Measurements from ENCODE around the gene KANSL1. TPM values are rescaled to one million over a fixed set of nuclear protein-coding genes. Genes with fewer than 3 reads are reported as not detected.

Gene KANSL1
- total RNA-seq, 1 donor from 2014 or later = 91.5 TPM

DNA sequence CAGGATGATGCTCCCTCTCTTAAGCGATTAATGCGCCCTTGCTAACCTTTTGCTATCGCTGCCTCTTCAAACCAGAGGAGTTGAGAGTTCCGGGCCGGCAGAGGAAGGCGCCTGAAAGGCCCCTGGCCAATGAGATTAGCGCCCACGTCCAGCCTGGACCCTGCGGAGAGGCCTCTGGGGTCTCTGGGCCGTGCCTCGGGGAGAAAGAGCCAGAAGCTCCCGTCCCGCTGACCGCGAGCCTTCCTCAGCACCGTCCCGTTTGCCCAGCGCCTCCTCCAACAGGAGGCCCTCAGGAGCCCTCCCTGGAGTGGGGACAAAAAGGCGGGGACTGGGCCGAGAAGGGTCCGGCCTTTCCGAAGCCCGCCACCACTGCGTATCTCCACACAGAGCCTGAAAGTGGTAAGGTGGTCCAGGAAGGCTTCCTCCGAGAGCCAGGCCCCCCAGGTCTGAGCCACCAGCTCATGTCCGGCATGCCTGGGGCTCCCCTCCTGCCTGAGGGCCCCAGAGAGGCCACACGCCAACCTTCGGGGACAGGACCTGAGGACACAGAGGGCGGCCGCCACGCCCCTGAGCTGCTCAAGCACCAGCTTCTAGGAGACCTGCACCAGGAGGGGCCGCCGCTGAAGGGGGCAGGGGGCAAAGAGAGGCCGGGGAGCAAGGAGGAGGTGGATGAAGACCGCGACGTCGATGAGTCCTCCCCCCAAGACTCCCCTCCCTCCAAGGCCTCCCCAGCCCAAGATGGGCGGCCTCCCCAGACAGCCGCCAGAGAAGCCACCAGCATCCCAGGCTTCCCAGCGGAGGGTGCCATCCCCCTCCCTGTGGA lies 210.2 kb downstream of the KANSL1 start:
- no peak overlapping the region for H3K4me3 Mint-ChIP-seq (ENCODE audit: low read depth)
- peaks cover 7% of the 10 kb centered on the region for H3K27me3 Mint-ChIP-seq (ENCODE audit: low read depth)
- no peak for DNase-seq (ENCODE audit: low spot score)
- H3K9me3 Mint-ChIP-seq = no peaks in the 10 kb centered on the region
- H3K36me3 Mint-ChIP-seq (ENCODE audit: low read depth) = no peaks in the 10 kb centered on the region
- no peak overlapping the region for H3K27ac Mint-ChIP-seq
- H3K4me1 Mint-ChIP-seq (ENCODE audit: low read depth) = no peaks in the 10 kb centered on the region
- intact Hi-C loops (cut with micrococcal nuclease) = no loop called here

DNA sequence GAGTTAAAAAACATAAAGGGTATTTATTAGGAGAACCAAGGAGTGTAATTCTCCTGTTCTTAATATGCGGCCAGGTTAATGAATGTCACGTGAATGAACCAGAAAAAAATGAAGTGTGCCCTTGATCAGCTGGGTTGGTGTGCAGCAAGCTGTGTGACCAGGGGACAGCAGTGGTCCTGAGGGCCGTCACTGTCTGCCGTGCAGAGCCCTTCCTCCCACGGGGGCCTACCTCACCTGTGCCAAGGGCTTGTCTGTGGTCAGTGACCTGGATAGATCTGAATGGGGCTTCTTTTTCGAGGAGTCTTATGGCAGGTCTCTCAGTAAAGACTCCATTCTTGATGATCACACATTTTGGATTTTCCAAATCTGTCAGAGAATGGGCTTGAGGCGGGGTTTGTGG lies 211.9 kb downstream of the KANSL1 start:
- DNase-seq (ENCODE audit: low spot score) = no peak
- no peaks in the 10 kb centered on the region for H3K4me1 Mint-ChIP-seq (ENCODE audit: low read depth)
- peaks cover 7% of the 10 kb centered on the region for H3K27me3 Mint-ChIP-seq (ENCODE audit: low read depth)
- H3K4me3 Mint-ChIP-seq (ENCODE audit: low read depth) = no peak overlapping the region
- intact Hi-C loops (cut with micrococcal nuclease) = no loop called here
- no peak overlapping the region for H3K27ac Mint-ChIP-seq
- H3K9me3 Mint-ChIP-seq = no peaks in the 10 kb centered on the region
- no peaks in the 10 kb centered on the region for H3K36me3 Mint-ChIP-seq (ENCODE audit: low read depth)

DNA sequence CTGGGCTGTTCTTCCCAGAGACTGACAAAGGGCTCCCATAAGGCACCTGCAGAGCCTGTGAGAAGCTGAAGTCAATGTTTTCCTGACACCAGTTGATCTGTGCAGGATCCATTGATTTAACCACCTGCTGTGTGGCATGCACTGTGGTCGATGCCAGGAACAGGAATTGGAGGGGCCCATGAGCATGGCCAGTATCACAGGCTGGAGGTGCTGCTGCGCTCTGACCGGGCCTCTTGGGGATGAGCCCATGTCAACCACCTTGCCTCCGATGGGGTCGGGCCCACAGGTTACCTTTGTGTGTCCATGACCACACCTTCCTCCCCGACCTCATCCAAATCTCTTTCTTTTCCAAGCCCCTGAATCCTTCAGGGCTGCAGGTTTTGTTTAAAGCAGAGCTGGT lies 212.4 kb downstream of the KANSL1 start:
- Mint-ChIP-seq H3K36me3 (ENCODE audit: low read depth) (no peaks in the 10 kb centered on the region), H3K27me3 (ENCODE audit: low read depth) (peaks cover 7% of the 10 kb centered on the region), H3K4me1 (ENCODE audit: low read depth) (no peaks in the 10 kb centered on the region), H3K4me3 (ENCODE audit: low read depth) (no peak overlapping the region), H3K27ac (no peak overlapping the region), H3K9me3 (no peaks in the 10 kb centered on the region)
- no peak for DNase-seq (ENCODE audit: low spot score)
- intact Hi-C loops (cut with micrococcal nuclease) = no loop called here

Other genes with a start within 250 kb of the KANSL1 start
- gene STH, start 194.2 kb downstream of the KANSL1 start, total RNA-seq = not detected in 2 replicates
- gene LRRC37A, start 101.7 kb upstream of the KANSL1 start, total RNA-seq = 2.1 and 2.9 TPM in 2 replicates
- 12.8 and 15.6 TPM in 2 replicates for gene ARL17B, start 168.3 kb upstream of the KANSL1 start, total RNA-seq